H9 (cell line): ENCODE data around the gene HIGD1B. TPM values are rescaled to one million over a fixed set of nuclear protein-coding genes. Genes with fewer than 3 reads are reported as not detected.

Experiments
- DNase-seq: peaks from one replicate; pipeline ENCODE4 v3.0.0-alpha.2; 2017
- H2AFZ ChIP-seq: one replicate; pipeline ENCODE4 v1.6.1; 2013; ENCODE audit warnings: mild to moderate bottlenecking, low read length, control low read depth, moderate library complexity
- H2AK5ac ChIP-seq: 2 replicates; pipeline ENCODE4 v1.6.1; 2013; ENCODE audit warnings: low read length, control low read depth, mixed read lengths; ENCODE audit not compliant: insufficient read length
- H2BK120ac ChIP-seq: one replicate; pipeline ENCODE4 v1.6.1; 2013; ENCODE audit warnings: low read depth, mild to moderate bottlenecking, low read length, control low read depth, inconsistent platforms; ENCODE audit not compliant: poor library complexity, severe bottlenecking
- H2BK12ac ChIP-seq: 2 replicates; pipeline ENCODE4 v1.6.1; 2013; ENCODE audit warnings: low read length, control low read depth, mixed read lengths, low read depth; ENCODE audit not compliant: insufficient read length
- H2BK15ac ChIP-seq: 2 replicates; pipeline ENCODE4 v1.6.1; 2013; ENCODE audit warnings: low read depth, low read length, control low read depth
- H2BK20ac ChIP-seq: one replicate; pipeline ENCODE4 v1.6.1; 2013; ENCODE audit warnings: low read depth, mild to moderate bottlenecking, low read length, control low read depth, inconsistent platforms; ENCODE audit not compliant: poor library complexity, severe bottlenecking
- H2BK5ac ChIP-seq: 2 replicates; pipeline ENCODE4 v1.6.1; 2013; ENCODE audit warnings: low read length, control low read depth, mixed read lengths; ENCODE audit not compliant: insufficient read length
- H3K14ac ChIP-seq: 2 replicates; pipeline ENCODE4 v1.6.1; 2013; ENCODE audit warnings: low read length, control low read depth; ENCODE audit not compliant: insufficient read depth
- H3K18ac ChIP-seq: 2 replicates; pipeline ENCODE4 v1.6.1; 2013; ENCODE audit warnings: low read depth, mild to moderate bottlenecking, mixed read lengths, low read length, control low read depth; ENCODE audit not compliant: insufficient read length
- H3K23ac ChIP-seq: 2 replicates; pipeline ENCODE4 v1.6.1; 2013; ENCODE audit warnings: low read length, control low read depth, mixed read lengths, low read depth; ENCODE audit not compliant: insufficient read length
- H3K23me2 ChIP-seq: 2 replicates; pipeline ENCODE4 v1.6.1; 2013; ENCODE audit warnings: low read depth, mild to moderate bottlenecking, mixed read lengths, low read length, control low read depth; ENCODE audit not compliant: insufficient read length, poor library complexity, severe bottlenecking
- H3K27ac ChIP-seq: 2 replicates; pipeline ENCODE4 v1.5.1; 2013; ENCODE audit warnings: low read length, control low read depth, mixed read lengths, low read depth; ENCODE audit not compliant: insufficient read length
- H3K27me3 ChIP-seq: 2 replicates; pipeline ENCODE4 v1.6.1; 2013; ENCODE audit warnings: low read length, control low read depth, inconsistent platforms; ENCODE audit not compliant: insufficient read depth
- H3K4ac ChIP-seq: 2 replicates; pipeline ENCODE4 v1.6.1; 2013; ENCODE audit warnings: low read depth, mild to moderate bottlenecking, control low read depth, inconsistent platforms, low read length, moderate library complexity
- H3K4me1 ChIP-seq: 2 replicates; pipeline ENCODE4 v1.6.1; 2013; ENCODE audit warnings: low read length, control low read depth, inconsistent platforms; ENCODE audit not compliant: insufficient read depth
- H3K4me2 ChIP-seq: 2 replicates; pipeline ENCODE4 v1.6.1; 2013; ENCODE audit warnings: low read length, control low read depth, mixed read lengths; ENCODE audit not compliant: insufficient read length, insufficient read depth
- H3K56ac ChIP-seq: 2 replicates; pipeline ENCODE4 v1.6.1; 2013; ENCODE audit warnings: low read depth, mild to moderate bottlenecking, mixed read lengths, low read length, control low read depth; ENCODE audit not compliant: insufficient read length
- H3K79me1 ChIP-seq: 2 replicates; pipeline ENCODE4 v1.6.1; 2013; ENCODE audit warnings: low read depth, mild to moderate bottlenecking, moderate library complexity, low read length, control low read depth, inconsistent platforms; ENCODE audit not compliant: insufficient read depth, poor library complexity, severe bottlenecking
- H3K79me2 ChIP-seq: 2 replicates; pipeline ENCODE4 v1.6.1; 2013; ENCODE audit warnings: low read length, control low read depth, inconsistent platforms; ENCODE audit not compliant: insufficient read depth
- H3K9ac ChIP-seq: 2 replicates; pipeline ENCODE4 v1.6.1; 2013; ENCODE audit warnings: low read length, control low read depth, mixed read lengths; ENCODE audit not compliant: insufficient read length; ENCODE audit errors: extremely low read depth
- H3K9me3 ChIP-seq: one replicate; pipeline ENCODE4 v1.6.1; 2013; ENCODE audit warnings: low read depth, low read length, inconsistent platforms; ENCODE audit not compliant: control insufficient read depth
- H3T11ph ChIP-seq: one replicate; pipeline ENCODE4 v1.6.1; 2013; ENCODE audit warnings: mild to moderate bottlenecking, low read length, control low read depth, inconsistent platforms
- H4K20me1 ChIP-seq: one replicate; pipeline ENCODE4 v1.6.1; 2013; ENCODE audit not compliant: control insufficient read depth, insufficient read length, insufficient read depth
- H4K5ac ChIP-seq: 2 replicates; pipeline ENCODE4 v1.6.1; 2013; ENCODE audit warnings: low read depth, mild to moderate bottlenecking, mixed read lengths, low read length, control low read depth; ENCODE audit not compliant: insufficient read length
- H4K8ac ChIP-seq: replicated peaks from 2 replicates; pipeline ENCODE4 v1.6.1; 2013; ENCODE audit warnings: low read length, control low read depth, mixed read lengths, low read depth; ENCODE audit not compliant: insufficient read length
- H4K91ac ChIP-seq: 2 replicates; pipeline ENCODE4 v1.6.1; 2013; ENCODE audit warnings: low read depth, mild to moderate bottlenecking, moderate library complexity, mixed read lengths, low read length, control low read depth; ENCODE audit not compliant: insufficient read length
- H3K27ac Mint-ChIP-seq, 3 experiments: 2 replicates in 2 of 3; 3 replicates in 1 of 3; pipeline ENCODE4 v1.8.0; 2020 to 2021; ENCODE audit warnings: mixed read lengths in 3 of 3, mild to moderate bottlenecking in 1 of 3, moderate library complexity in 1 of 3
- H3K27me3 Mint-ChIP-seq: 2 replicates; pipeline ENCODE4 v1.8.0; 2021; ENCODE audit warnings: low read depth, mild to moderate bottlenecking, moderate library complexity, mixed read lengths
- H3K36me3 Mint-ChIP-seq, 3 experiments: 2 replicates in 2 of 3; 3 replicates in 1 of 3; pipeline ENCODE4 v1.8.0; 2020 to 2021; ENCODE audit warnings: low read depth in 3 of 3, mixed read lengths in 3 of 3; ENCODE audit not compliant: insufficient read depth in 1 of 3
- H3K4me1 Mint-ChIP-seq, 2 experiments: 2 replicates each; pipeline ENCODE4 v1.8.0; 2020; ENCODE audit warnings: mixed read lengths in 2 of 2
- H3K4me3 Mint-ChIP-seq, 2 experiments: 2 replicates in 1 of 2; 3 replicates in 1 of 2; pipeline ENCODE4 v1.8.0; 2020 to 2021; ENCODE audit warnings: mild to moderate bottlenecking in 2 of 2, mixed read lengths in 2 of 2, moderate library complexity in 1 of 2
- H3K9me3 Mint-ChIP-seq, 2 experiments: 2 replicates in 1 of 2; 3 replicates in 1 of 2; pipeline ENCODE4 v1.8.0; 2020; ENCODE audit warnings: mild to moderate bottlenecking in 2 of 2, mixed read lengths in 2 of 2, moderate library complexity in 1 of 2
- CTCF ChIP-seq: fragments of 200-600 bp; sonication (generic); conservative IDR thresholded peaks from 3 replicates; pipeline ENCODE4 v1.8.0; 2021; ENCODE audit warnings: antibody characterized with exemption, mild to moderate bottlenecking
- WGBS: extraction: QIAGEN DNeasy Blood & Tissue Kit; methylation state at CpG from one replicate; pipeline ENCODE4 v1.1.7; 2013; ENCODE audit warnings: missing lambda C conversion rate, low lambda C conversion rate, mixed read lengths; ENCODE audit not compliant: insufficient read length; ENCODE audit errors: extremely low coverage; 5-methylcytosine and 5-hydroxymethylcytosine counted together
- total RNA-seq: library from RNA; stranded (reverse); gene quantifications from 2 replicates; pipeline ENCODE4 v1.2.1, GENCODE V29; 2021

The HIGD1B gene
- total RNA-seq, 1 experiment from 2014 or later = not detected

- no peak overlapping the region for H3K4me2 ChIP-seq
- no peak overlapping the region for H2AFZ ChIP-seq
- no peak overlapping the region for H3K56ac ChIP-seq
- H3K9ac ChIP-seq = no peak overlapping the region
- H2AK5ac ChIP-seq = no peak overlapping the region
- H3K9me3 Mint-ChIP-seq = no peaks in the 10 kb centered on the region
- H2BK15ac ChIP-seq = no peak overlapping the region
- H4K8ac ChIP-seq = no peak overlapping the region
- H3T11ph ChIP-seq = no peak overlapping the region
- H2BK5ac ChIP-seq = no peak overlapping the region
- peaks cover 27 to 45% (median 37%) of the 10 kb centered on the region in 3 experiments for H3K36me3 Mint-ChIP-seq
- no peaks in the 10 kb centered on the region for H3K27me3 ChIP-seq
- DNase-seq = no peak
- no peak overlapping the region for H2BK120ac ChIP-seq
- no peak overlapping the region for H3K27ac ChIP-seq
- no peak overlapping the region for H3K4ac ChIP-seq
- no CpG with 5 or more reads among the region's 12 CpGs for WGBS
- H4K20me1 ChIP-seq = no peaks in the 10 kb centered on the region
- H3K27me3 Mint-ChIP-seq = peaks cover 4% of the 10 kb centered on the region; the same call in 1 of the 2 replicates
- peak overlapping the region in 1 of 3 experiments; percentile 74; a peak in 1 of 7 replicates for H3K27ac Mint-ChIP-seq
- no peak overlapping the region for H3K18ac ChIP-seq
- H3K4me1 Mint-ChIP-seq = peaks cover 18 to 21% of the 10 kb centered on the region in 2 experiments
- H4K5ac ChIP-seq = no peak overlapping the region
- no peaks in the 10 kb centered on the region for H3K79me2 ChIP-seq
- H3K14ac ChIP-seq = no peak overlapping the region
- TF ChIP-seq CTCF = no peak
- H2BK20ac ChIP-seq = no peak overlapping the region
- H3K79me1 ChIP-seq = no peaks in the 10 kb centered on the region
- H4K91ac ChIP-seq = no peak overlapping the region
- no peak overlapping the region for H3K23ac ChIP-seq
- H3K4me1 ChIP-seq = peaks cover 10% of the 10 kb centered on the region; the same call in 1 of the 2 replicates
- H3K23me2 ChIP-seq = no peaks in the 10 kb centered on the region
- no peaks in the 10 kb centered on the region for H3K9me3 ChIP-seq
- H2BK12ac ChIP-seq = no peak overlapping the region
- no peak overlapping the region; a peak in 1 of 5 replicates for H3K4me3 Mint-ChIP-seq
Measured at GRCh38 chr17:44848961-44849489, 1.3 kb downstream of the HIGD1B start.
